OCI-LY7 (cell line): ENCODE results near the gene FIBP. TPM values are rescaled to one million over a fixed set of nuclear protein-coding genes. Genes with fewer than 3 reads are reported as not detected.

ENCODE experiments used
- BruUV-seq: library from RNA; stranded (reverse); fragments of 400-500 nt; replicated peaks from 2 replicates; lab custom pipeline; 2021; lab: Mats Ljungman, UMichigan
- CTCF ChIA-PET: fragments of 300-600 bp; sonication (Branson Sonifier 250); formaldehyde crosslinking; loops from one replicate; lab custom pipeline; 2022; ENCODE audit warnings: antibody characterized with exemption; ENCODE audit not compliant: unreplicated experiment; lab: Charles Lee
- POLR2A ChIA-PET: fragments of 300-600 bp; sonication (Branson Sonifier 250); formaldehyde crosslinking; loops from one replicate; lab custom pipeline; 2022; ENCODE audit warnings: antibody characterized with exemption; lab: Charles Lee
- DNase-seq: peaks from one replicate; pipeline ENCODE4 v3.0.0-alpha.2; 2015; ENCODE audit warnings: low spot score
- H2AFZ ChIP-seq: fragments of 200-600 bp; sonication (generic), shearing (Covaris generic); 2 replicates; pipeline ENCODE4 v1.6.1; 2014; ENCODE audit warnings: mild to moderate bottlenecking, antibody characterized with exemption, low read length, moderate library complexity
- H3K27ac ChIP-seq: fragments of 200-600 bp; sonication (generic); 2 replicates; pipeline ENCODE4 v1.5.1; 2014; ENCODE audit warnings: mixed run types, low read depth, mild to moderate bottlenecking, moderate library complexity, low read length, inconsistent platforms; ENCODE audit not compliant: poor library complexity, severe bottlenecking
- H3K36me3 ChIP-seq: fragments of 200-600 bp; sonication (generic); 2 replicates; pipeline ENCODE4 v1.6.1; 2014; ENCODE audit warnings: mild to moderate bottlenecking, antibody characterized with exemption, low read length, moderate library complexity, mixed read lengths; ENCODE audit not compliant: insufficient read depth
- H3K4me1 ChIP-seq: fragments of 200-600 bp; sonication (generic); 2 replicates; pipeline ENCODE4 v1.5.1; 2014; ENCODE audit warnings: mild to moderate bottlenecking, low read length; ENCODE audit not compliant: insufficient read depth, poor library complexity, severe bottlenecking
- H3K4me2 ChIP-seq: fragments of 200-600 bp; sonication (generic); 2 replicates; pipeline ENCODE4 v1.6.1; 2014; ENCODE audit warnings: mild to moderate bottlenecking, low read length
- H3K4me3 ChIP-seq: fragments of 200-600 bp; sonication (generic); 2 replicates; pipeline ENCODE4 v1.5.1; 2014; ENCODE audit warnings: mild to moderate bottlenecking, low read depth, low read length; ENCODE audit not compliant: poor library complexity, severe bottlenecking
- H3K79me2 ChIP-seq: fragments of 200-600 bp; sonication (generic); 2 replicates; pipeline ENCODE4 v1.6.1; 2016; ENCODE audit warnings: low read depth, mild to moderate bottlenecking, low read length, moderate library complexity, mixed read lengths; ENCODE audit not compliant: insufficient read depth
- H3K9me2 ChIP-seq: fragments of 200-600 bp; sonication (generic); 2 replicates; pipeline ENCODE4 v1.6.1; 2016; ENCODE audit warnings: mild to moderate bottlenecking, low read length, mixed read lengths; ENCODE audit not compliant: insufficient read depth
- H3K9me3 ChIP-seq: fragments of 200-600 bp; sonication (generic); 2 replicates; pipeline ENCODE4 v1.6.1; 2014; ENCODE audit warnings: mild to moderate bottlenecking, mixed run types, low read length, mixed read lengths
- H4K20me1 ChIP-seq: fragments of 200-600 bp; sonication (generic); 2 replicates; pipeline ENCODE4 v1.6.1; 2014; ENCODE audit warnings: mild to moderate bottlenecking, antibody characterized with exemption, low read length, moderate library complexity, mixed read lengths; ENCODE audit not compliant: insufficient read depth
- EZH2phosphoT487 ChIP-seq: fragments of 200-600 bp; sonication (generic); IDR thresholded peaks from 2 replicates; pipeline ENCODE4 v1.6.1; 2018; ENCODE audit warnings: low read depth, borderline replicate concordance, mild to moderate bottlenecking, mixed run types, antibody characterized with exemption, low read length, moderate library complexity, mixed read lengths
- intact Hi-C: fragments of 100-400 bp; cut with micrococcal nuclease; formaldehyde crosslinking; loops from one replicate; pipeline ENCODE4 v1.10.0; 2022; ENCODE audit not compliant: unreplicated experiment
- total RNA-seq, 2 experiments: library from RNA; depleted of rRNA in 1 of 2; stranded (reverse); fragments of >200 nt in 1 of 2; shearing (Covaris generic) in 1 of 2; gene quantifications; 2 replicates each; pipeline ENCODE4 v1.2.3, GENCODE V29; 2014 to 2022
- TF ChIP-seq, protein P1 (sequence below): fragments of 200-600 bp; sonication (generic); conservative IDR thresholded peaks from 2 replicates; pipeline ENCODE4 v1.5.1; 2014; ENCODE audit warnings: mild to moderate bottlenecking, antibody characterized with exemption, low read length, moderate library complexity, mixed read lengths

The FIBP gene
- total RNA-seq, 2 experiments from 2014 or later = 97.3 to 184 TPM

DNA sequence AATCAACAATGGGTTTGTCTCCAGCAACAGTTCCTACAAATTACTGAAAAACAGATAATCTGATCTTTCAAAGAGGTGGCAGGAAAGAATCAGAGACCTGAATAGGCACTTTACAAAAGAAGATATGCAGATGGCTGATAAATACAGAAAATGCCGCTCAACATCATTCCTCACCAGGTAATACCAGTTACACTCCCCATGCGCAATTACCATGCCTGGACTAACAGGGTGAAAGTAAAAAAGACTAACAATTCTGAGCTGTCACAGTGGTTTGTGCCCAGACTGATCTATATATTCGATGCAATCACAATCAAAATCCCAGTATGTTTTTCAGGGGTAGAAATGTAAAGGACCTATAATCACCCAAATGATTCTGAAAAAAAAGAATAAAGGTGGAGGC is 44.5 kb downstream of the FIBP start:
- Histone ChIP-seq H3K36me3 (no peaks in the 10 kb centered on the region), H3K4me2 (no peak overlapping the region), H4K20me1 (no peaks in the 10 kb centered on the region), H3K9me2 (no peaks in the 10 kb centered on the region), H3K9me3 (no peaks in the 10 kb centered on the region), H3K4me1 (no peaks in the 10 kb centered on the region), H3K4me3 (no peak overlapping the region), H2AFZ (no peak overlapping the region), H3K79me2 (no peaks in the 10 kb centered on the region), H3K27ac (no peak overlapping the region)
- intact Hi-C loops = no loop called here
- DNase-seq = no peak
- TF ChIP-seq EZH2phosphoT487 = no peak
- TF ChIP-seq, protein P1, sequence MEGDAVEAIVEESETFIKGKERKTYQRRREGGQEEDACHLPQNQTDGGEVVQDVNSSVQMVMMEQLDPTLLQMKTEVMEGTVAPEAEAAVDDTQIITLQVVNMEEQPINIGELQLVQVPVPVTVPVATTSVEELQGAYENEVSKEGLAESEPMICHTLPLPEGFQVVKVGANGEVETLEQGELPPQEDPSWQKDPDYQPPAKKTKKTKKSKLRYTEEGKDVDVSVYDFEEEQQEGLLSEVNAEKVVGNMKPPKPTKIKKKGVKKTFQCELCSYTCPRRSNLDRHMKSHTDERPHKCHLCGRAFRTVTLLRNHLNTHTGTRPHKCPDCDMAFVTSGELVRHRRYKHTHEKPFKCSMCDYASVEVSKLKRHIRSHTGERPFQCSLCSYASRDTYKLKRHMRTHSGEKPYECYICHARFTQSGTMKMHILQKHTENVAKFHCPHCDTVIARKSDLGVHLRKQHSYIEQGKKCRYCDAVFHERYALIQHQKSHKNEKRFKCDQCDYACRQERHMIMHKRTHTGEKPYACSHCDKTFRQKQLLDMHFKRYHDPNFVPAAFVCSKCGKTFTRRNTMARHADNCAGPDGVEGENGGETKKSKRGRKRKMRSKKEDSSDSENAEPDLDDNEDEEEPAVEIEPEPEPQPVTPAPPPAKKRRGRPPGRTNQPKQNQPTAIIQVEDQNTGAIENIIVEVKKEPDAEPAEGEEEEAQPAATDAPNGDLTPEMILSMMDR = no peak
- ChIA-PET POLR2A (interaction anchor here (0.7 kb wide), 1 partner anchor 1454 kb away, joined by 4 read pairs; no protein-coding TSS in a partner anchor), CTCF (no interaction called here)
- BruUV-seq = no TSS peak

DNA sequence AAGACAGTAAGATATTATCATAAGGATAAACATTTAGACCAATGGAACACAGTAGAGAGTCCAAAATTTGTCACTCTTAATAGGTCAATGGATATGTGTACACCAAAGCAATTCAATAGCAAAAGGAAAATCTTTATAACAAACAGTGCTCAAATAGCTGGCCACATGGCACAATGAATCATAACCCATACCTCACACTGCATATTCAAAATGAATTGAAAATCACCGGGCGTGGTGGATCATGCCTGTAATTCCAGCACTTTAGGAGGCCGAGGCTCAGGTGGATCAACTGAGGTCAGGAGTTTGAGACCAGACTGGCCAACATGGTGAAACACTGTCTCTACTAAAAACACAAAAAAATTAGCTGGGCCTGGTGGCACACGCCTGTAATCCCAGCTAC is 46.1 kb downstream of the FIBP start:
- no TSS peak for BruUV-seq
- Histone ChIP-seq H3K79me2 (no peaks in the 10 kb centered on the region), H3K9me3 (no peaks in the 10 kb centered on the region), H3K36me3 (no peaks in the 10 kb centered on the region), H3K4me1 (no peaks in the 10 kb centered on the region), H3K27ac (no peak overlapping the region), H3K4me3 (no peak overlapping the region), H2AFZ (no peak overlapping the region), H3K4me2 (no peak overlapping the region), H3K9me2 (no peaks in the 10 kb centered on the region), H4K20me1 (no peaks in the 10 kb centered on the region)
- POLR2A ChIA-PET = interaction anchor here (0.5 kb wide), 1 partner anchor 1455 kb away, joined by 3 read pairs; no protein-coding TSS in a partner anchor
- no peak for DNase-seq
- intact Hi-C loops = no loop called here
- CTCF ChIA-PET = no interaction called here
- TF ChIP-seq, protein P1 = no peak
- TF ChIP-seq EZH2phosphoT487 = no peak

DNA sequence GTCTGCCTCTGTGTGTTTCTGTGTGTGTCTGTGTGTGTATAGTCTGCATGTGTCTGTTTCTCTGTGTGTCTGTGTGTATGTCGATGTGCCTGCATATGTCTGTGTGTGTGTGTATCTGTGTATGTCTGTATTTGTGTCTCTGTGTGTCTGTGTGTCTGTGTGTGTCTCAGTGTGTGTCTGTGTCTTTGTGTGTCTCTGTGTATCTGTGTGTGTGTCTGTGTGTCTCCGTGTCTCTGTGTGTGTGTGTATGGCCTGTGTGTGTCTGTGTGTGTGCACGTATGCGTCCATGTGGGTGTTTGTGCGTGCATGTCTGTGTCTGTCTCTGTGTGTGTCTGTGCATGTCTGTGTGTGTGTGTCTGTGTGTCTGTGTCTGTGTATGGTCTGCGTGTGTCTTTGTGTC is 54.1 kb downstream of the FIBP start:
- BruUV-seq = no TSS peak
- H3K79me2 ChIP-seq = no peaks in the 10 kb centered on the region
- intact Hi-C loops = no loop called here
- H3K9me2 ChIP-seq = no peaks in the 10 kb centered on the region
- ChIA-PET POLR2A (no interaction called here), CTCF (no interaction called here)
- H3K4me1 ChIP-seq = no peaks in the 10 kb centered on the region
- no peaks in the 10 kb centered on the region for H3K9me3 ChIP-seq
- H3K36me3 ChIP-seq = no peaks in the 10 kb centered on the region
- no peak for DNase-seq
- H2AFZ ChIP-seq = no peak overlapping the region
- H3K4me3 ChIP-seq = no peak overlapping the region
- no peak overlapping the region for H3K4me2 ChIP-seq
- no peaks in the 10 kb centered on the region for H4K20me1 ChIP-seq
- H3K27ac ChIP-seq = no peak overlapping the region
- no peak for TF ChIP-seq EZH2phosphoT487
- TF ChIP-seq, protein P1 = no peak

Other genes with a start within 250 kb of the FIBP start
- 40.4 and 48.0 TPM in 2 replicates for gene RELA, start 225.6 kb downstream of the FIBP start, total RNA-seq (2014; rRNA removed; shearing (Covaris generic))
- 78.9 and 82.5 TPM in 2 replicates for gene RELA, start 225.6 kb downstream of the FIBP start, total RNA-seq (2022)
- gene KAT5, start 176.2 kb downstream of the FIBP start, total RNA-seq (2014; rRNA removed; shearing (Covaris generic)) = 87.9 and 97.1 TPM in 2 replicates
- gene KAT5, start 176.2 kb downstream of the FIBP start, total RNA-seq (2022) = 79.9 and 82.1 TPM in 2 replicates
- 92.7 and 99.1 TPM in 2 replicates for gene RNASEH2C, start 167.7 kb downstream of the FIBP start, total RNA-seq (2014; rRNA removed; shearing (Covaris generic))
- gene RNASEH2C, start 167.7 kb downstream of the FIBP start, total RNA-seq (2022) = 79.1 and 100 TPM in 2 replicates
- 10.2 and 12.9 TPM in 2 replicates for gene AP5B1, start 107.5 kb downstream of the FIBP start, total RNA-seq (2014; rRNA removed; shearing (Covaris generic))
- 23.9 and 25.6 TPM in 2 replicates for gene AP5B1, start 107.5 kb downstream of the FIBP start, total RNA-seq (2022)
- 0.15 TPM in 1 of 2 replicates, not detected in the other for gene OVOL1, start 101.4 kb downstream of the FIBP start, total RNA-seq (2014; rRNA removed; shearing (Covaris generic))
- not detected in 2 replicates for gene OVOL1, start 101.4 kb downstream of the FIBP start, total RNA-seq (2022)
- not detected in 2 replicates for gene SNX32, start 54.5 kb downstream of the FIBP start, total RNA-seq (2014; rRNA removed; shearing (Covaris generic))
- not detected in 2 replicates for gene SNX32, start 54.5 kb downstream of the FIBP start, total RNA-seq (2022)
- 1,019 and 1,146 TPM in 2 replicates for gene CFL1, start 30.3 kb downstream of the FIBP start, total RNA-seq (2014; rRNA removed; shearing (Covaris generic))
- 1,064 and 1,119 TPM in 2 replicates for gene CFL1, start 30.3 kb downstream of the FIBP start, total RNA-seq (2022)
- 110 and 130 TPM in 2 replicates for gene MUS81, start 28.0 kb downstream of the FIBP start, total RNA-seq (2014; rRNA removed; shearing (Covaris generic))
- 94.2 and 102 TPM in 2 replicates for gene MUS81, start 28.0 kb downstream of the FIBP start, total RNA-seq (2022)
- 6.1 and 7.2 TPM in 2 replicates for gene EFEMP2, start 15.7 kb downstream of the FIBP start, total RNA-seq (2014; rRNA removed; shearing (Covaris generic))
- gene EFEMP2, start 15.7 kb downstream of the FIBP start, total RNA-seq (2022) = 7.6 and 8.9 TPM in 2 replicates
- not detected in 2 replicates for gene CTSW, start 8.6 kb downstream of the FIBP start, total RNA-seq (2014; rRNA removed; shearing (Covaris generic))
- not detected in 2 replicates for gene CTSW, start 8.6 kb downstream of the FIBP start, total RNA-seq (2022)
- 72.7 and 76.7 TPM in 2 replicates for gene CCDC85B, start 2.2 kb upstream of the FIBP start, total RNA-seq (2014; rRNA removed; shearing (Covaris generic))
- 49.0 and 64.1 TPM in 2 replicates for gene CCDC85B, start 2.2 kb upstream of the FIBP start, total RNA-seq (2022)
- gene FOSL1, start 11.9 kb upstream of the FIBP start, total RNA-seq (2014; rRNA removed; shearing (Covaris generic)) = 0.88 TPM in 1 of 2 replicates, not detected in the other
- gene FOSL1, start 11.9 kb upstream of the FIBP start, total RNA-seq (2022) = 0.52 TPM in 1 of 2 replicates, not detected in the other
- gene C11orf68, start 30.6 kb upstream of the FIBP start, total RNA-seq (2014; rRNA removed; shearing (Covaris generic)) = 10.7 and 11.7 TPM in 2 replicates
- 26.2 and 28.1 TPM in 2 replicates for gene C11orf68, start 30.6 kb upstream of the FIBP start, total RNA-seq (2022)
- gene DRAP1, start 31.0 kb upstream of the FIBP start, total RNA-seq (2014; rRNA removed; shearing (Covaris generic)) = 93.2 and 110 TPM in 2 replicates
- gene DRAP1, start 31.0 kb upstream of the FIBP start, total RNA-seq (2022) = 68.2 and 81.2 TPM in 2 replicates
- not detected in 2 replicates for gene TSGA10IP, start 57.0 kb upstream of the FIBP start, total RNA-seq (2014; rRNA removed; shearing (Covaris generic))
- gene TSGA10IP, start 57.0 kb upstream of the FIBP start, total RNA-seq (2022) = not detected in 2 replicates
- gene SART1, start 73.3 kb upstream of the FIBP start, total RNA-seq (2014; rRNA removed; shearing (Covaris generic)) = 50.4 and 93.8 TPM in 2 replicates
- gene SART1, start 73.3 kb upstream of the FIBP start, total RNA-seq (2022) = 55.5 and 57.8 TPM in 2 replicates
- gene EIF1AD, start 113.7 kb upstream of the FIBP start, total RNA-seq (2014; rRNA removed; shearing (Covaris generic)) = 51.1 and 65.9 TPM in 2 replicates
- gene EIF1AD, start 113.7 kb upstream of the FIBP start, total RNA-seq (2022) = 55.5 and 63.2 TPM in 2 replicates
- 70.6 and 82.2 TPM in 2 replicates for gene BANF1, start 114.0 kb upstream of the FIBP start, total RNA-seq (2014; rRNA removed; shearing (Covaris generic))
- gene BANF1, start 114.0 kb upstream of the FIBP start, total RNA-seq (2022) = 317 and 327 TPM in 2 replicates
- gene CST6, start 123.5 kb upstream of the FIBP start, total RNA-seq (2014; rRNA removed; shearing (Covaris generic)) = not detected in 2 replicates
- not detected in 2 replicates for gene CST6, start 123.5 kb upstream of the FIBP start, total RNA-seq (2022)
- gene CATSPER1, start 138.0 kb upstream of the FIBP start, total RNA-seq (2014; rRNA removed; shearing (Covaris generic)) = not detected in 2 replicates
- not detected in 2 replicates for gene CATSPER1, start 138.0 kb upstream of the FIBP start, total RNA-seq (2022)
- gene GAL3ST3, start 160.7 kb upstream of the FIBP start, total RNA-seq (2014; rRNA removed; shearing (Covaris generic)) = not detected in 2 replicates
- not detected in 2 replicates for gene GAL3ST3, start 160.7 kb upstream of the FIBP start, total RNA-seq (2022)
- gene SF3B2, start 163.9 kb upstream of the FIBP start, total RNA-seq (2014; rRNA removed; shearing (Covaris generic)) = 185 and 191 TPM in 2 replicates
- 251 and 260 TPM in 2 replicates for gene SF3B2, start 163.9 kb upstream of the FIBP start, total RNA-seq (2022)
- gene PACS1, start 181.8 kb upstream of the FIBP start, total RNA-seq (2014; rRNA removed; shearing (Covaris generic)) = 21.2 and 23.7 TPM in 2 replicates
- gene PACS1, start 181.8 kb upstream of the FIBP start, total RNA-seq (2022) = 50.5 and 52.5 TPM in 2 replicates